Neuron (in vitro differentiated cells): ENCODE measurements around the gene GLCCI1.

Experiments used
- H2AFZ ChIP-seq: one replicate; pipeline ENCODE4 v1.6.1; 2013; ENCODE audit warnings: low read depth, mild to moderate bottlenecking, inconsistent platforms, low read length, moderate library complexity
- H3K27me3 ChIP-seq: one replicate; pipeline ENCODE4 v1.6.1; 2013; ENCODE audit warnings: low read length; ENCODE audit not compliant: insufficient read depth
- H3K36me3 ChIP-seq: one replicate; pipeline ENCODE4 v1.6.1; 2013; ENCODE audit warnings: low read length; ENCODE audit not compliant: insufficient read depth
- H3K4me1 ChIP-seq: one replicate; pipeline ENCODE4 v1.6.1; 2013; ENCODE audit warnings: low read length; ENCODE audit not compliant: insufficient read depth
- H3K4me3 ChIP-seq: 2 replicates; pipeline ENCODE4 v1.5.1; 2013; ENCODE audit warnings: mild to moderate bottlenecking, low read length, moderate library complexity
- H3K9me3 ChIP-seq: one replicate; pipeline ENCODE4 v1.6.1; 2013; ENCODE audit warnings: low read length

Gene GLCCI1

DNA sequence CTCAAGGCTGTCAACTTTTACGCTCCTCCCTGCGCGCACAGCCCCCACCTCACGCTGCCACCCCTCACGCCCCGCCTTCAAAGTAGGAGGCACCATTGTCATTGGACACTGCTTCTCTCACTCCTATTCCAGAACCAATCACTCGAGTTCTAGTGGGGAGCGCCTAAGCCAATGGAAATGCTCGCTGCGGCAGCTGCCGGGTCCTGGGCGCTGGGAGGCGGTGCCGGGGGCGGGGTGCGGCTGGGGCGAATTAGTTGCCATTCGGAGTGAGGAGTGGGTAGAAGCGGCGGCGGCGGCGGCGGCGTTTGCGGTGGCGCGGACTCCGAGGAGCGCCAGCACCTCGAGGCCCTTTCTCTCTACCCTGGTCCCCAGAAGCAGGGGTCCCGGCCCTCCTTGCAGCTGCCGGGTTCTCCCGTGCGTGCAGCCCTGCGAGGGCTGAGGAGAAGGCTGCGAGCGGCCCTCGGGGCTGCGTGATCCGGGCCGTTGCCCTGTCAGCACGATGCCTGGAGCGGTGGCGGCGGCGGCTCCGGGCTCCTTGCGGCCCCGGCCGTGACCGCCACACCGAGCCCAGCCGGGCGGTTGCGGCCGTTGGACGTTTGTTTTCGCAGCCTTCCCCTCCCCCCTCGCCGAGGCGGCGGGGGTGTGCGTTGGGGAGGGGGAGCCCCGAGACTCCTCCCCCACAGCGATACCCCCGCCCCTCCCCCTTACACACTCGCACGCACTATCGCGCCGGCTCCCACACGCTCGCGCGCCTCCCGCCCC lies at the start of gene GLCCI1:
TSS of gene GLCCI1 (plus strand) at position 253 of the 762 bp plus-strand sequence. CDS start 555 bp downstream, outside the sequence.
- Histone ChIP-seq H3K27me3 (no peaks in the 10 kb centered on the region), H3K4me3 (peak within 1 kb of the TSS; percentile 75), H3K4me1 (peaks cover 37% of the 10 kb centered on the region)

DNA sequence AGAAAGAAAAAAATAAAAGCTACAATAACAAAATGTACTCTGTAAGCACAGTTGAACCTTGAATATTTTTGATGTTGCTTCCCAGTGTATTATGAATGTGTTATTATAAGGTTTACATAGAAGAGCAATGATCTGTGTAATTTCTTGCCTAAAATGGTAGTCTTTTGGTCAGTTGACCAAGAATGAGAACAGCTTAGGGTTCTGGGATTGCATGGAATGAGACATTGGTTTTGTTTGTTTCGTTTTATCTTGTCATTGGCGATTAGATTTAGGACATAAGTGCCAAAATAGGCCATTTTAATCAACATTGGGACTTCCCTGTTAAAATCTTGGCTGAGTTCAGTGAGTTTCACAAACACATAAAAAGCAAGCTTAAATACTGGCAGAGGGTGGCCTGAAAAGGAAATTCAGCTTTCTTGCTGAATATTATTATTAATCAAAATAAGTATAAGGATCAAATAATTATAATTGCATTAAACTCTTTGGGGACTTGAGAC lies 49.1 kb upstream of the GLCCI1 start:
- peaks cover 19% of the 10 kb centered on the region for H3K4me1 ChIP-seq
- no peaks in the 10 kb centered on the region for H3K27me3 ChIP-seq
- H3K9me3 ChIP-seq: no peaks in the 10 kb centered on the region
- no peak overlapping the region for H2AFZ ChIP-seq
- no peak overlapping the region for H3K4me3 ChIP-seq
- H3K36me3 ChIP-seq: no peaks in the 10 kb centered on the region

More for the DNA sequence above, at the start of gene GLCCI1:
- peak within 1 kb of the TSS; percentile 36 for H2AFZ ChIP-seq
- no peaks in the 10 kb centered on the region for H3K36me3 ChIP-seq
- H3K9me3 ChIP-seq: no peaks in the 10 kb centered on the region

DNA sequence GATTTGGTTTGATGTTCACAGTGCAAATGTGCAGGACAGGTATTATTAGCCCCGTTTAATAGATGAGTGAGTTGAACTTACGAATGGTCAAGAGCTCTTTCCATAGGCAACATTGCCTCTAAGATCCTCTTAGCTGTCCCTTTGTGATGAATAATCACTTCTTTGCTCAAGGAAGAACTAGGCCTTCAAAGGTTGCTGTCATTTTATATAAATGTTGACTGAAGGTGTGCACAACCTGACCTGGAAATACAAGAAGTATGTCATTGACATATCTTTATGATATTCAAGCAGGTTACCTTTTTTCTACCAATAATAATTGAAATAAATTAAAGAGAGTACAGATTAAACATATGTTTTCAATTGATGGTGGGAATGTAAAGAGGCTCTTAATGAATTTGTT lies 48.5 kb upstream of the GLCCI1 start:
- Histone ChIP-seq H3K27me3 (no peaks in the 10 kb centered on the region), H3K4me3 (no peak overlapping the region), H3K9me3 (no peaks in the 10 kb centered on the region), H3K36me3 (no peaks in the 10 kb centered on the region), H3K4me1 (peaks cover 19% of the 10 kb centered on the region), H2AFZ (no peak overlapping the region)

DNA sequence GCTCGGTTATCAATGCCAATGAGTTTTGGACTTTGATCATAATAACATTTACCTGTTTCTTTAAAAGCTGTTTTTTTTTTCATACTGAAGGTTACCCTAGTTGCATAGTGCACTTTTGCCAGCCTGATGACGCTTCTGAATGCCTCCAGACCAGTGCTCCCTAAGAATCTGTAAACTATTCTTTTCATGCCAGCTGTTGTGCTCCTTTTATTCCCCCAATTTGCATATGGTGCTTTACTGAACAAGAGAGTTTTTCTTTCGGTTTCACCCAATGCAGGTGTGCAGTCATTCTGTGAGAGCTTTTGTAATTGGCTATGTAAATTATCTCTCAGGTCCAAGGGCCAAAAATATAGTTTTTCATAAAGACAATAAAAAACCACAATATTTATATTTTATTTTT lies 48.1 kb upstream of the GLCCI1 start:
- H3K36me3 ChIP-seq: no peaks in the 10 kb centered on the region
- H3K9me3 ChIP-seq: no peaks in the 10 kb centered on the region
- no peaks in the 10 kb centered on the region for H3K27me3 ChIP-seq
- no peak overlapping the region for H2AFZ ChIP-seq
- H3K4me1 ChIP-seq: peaks cover 19% of the 10 kb centered on the region
- no peak overlapping the region for H3K4me3 ChIP-seq

DNA sequence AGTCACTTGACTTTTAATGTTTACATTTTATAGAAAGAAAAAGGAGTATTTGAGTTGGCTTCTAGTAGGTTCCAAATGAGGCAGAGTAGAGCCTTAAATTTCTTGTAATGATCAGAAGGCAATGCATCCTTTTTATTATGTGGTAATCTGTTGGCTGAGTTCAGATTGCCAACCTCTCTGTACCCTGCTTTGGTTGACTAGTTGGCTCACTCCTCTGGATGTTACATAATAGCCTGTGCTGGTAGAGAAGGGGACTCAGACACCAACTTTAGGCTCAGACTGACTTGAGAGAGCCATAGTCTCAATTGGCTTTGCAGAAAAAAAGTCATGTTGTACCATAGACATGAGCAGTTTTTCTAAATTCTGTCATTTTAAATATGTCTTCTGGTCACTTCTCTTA lies 46.8 kb upstream of the GLCCI1 start:
- H2AFZ ChIP-seq: no peak overlapping the region
- no peaks in the 10 kb centered on the region for H3K27me3 ChIP-seq
- peaks cover 19% of the 10 kb centered on the region for H3K4me1 ChIP-seq
- no peak overlapping the region for H3K4me3 ChIP-seq
- no peaks in the 10 kb centered on the region for H3K36me3 ChIP-seq
- H3K9me3 ChIP-seq: no peaks in the 10 kb centered on the region

DNA sequence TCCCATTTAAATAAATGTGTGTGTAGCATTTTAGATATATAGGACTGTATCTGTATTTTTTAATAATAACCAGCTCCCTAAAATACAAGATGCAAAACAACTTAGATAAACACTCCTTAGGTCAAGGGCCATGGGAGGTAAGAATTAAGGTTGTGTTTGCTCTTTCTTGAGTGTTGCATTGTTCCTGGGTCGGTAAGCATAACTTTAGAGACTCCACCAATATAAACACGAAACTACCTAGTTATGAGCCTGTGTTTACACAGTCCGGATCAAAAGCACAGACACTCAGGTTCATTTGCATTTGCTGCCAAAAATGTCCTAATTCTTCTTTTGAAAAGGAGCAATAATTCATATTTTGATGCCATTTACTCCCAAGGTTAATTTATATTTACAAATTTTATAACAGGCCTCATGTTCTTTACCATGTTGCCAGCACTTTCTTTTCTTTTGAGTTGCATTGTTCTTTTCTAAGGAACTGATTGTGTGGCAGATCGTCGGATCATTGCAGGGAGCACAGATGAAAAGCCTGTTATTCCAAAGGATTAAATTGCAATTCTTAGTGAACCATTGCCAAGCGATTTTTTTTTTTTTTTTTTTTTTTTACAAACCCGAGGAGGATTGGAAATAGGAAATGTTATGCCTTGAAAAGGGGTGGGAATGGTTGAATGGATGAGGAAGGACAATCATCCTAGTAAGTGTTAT lies 45.8 kb upstream of the GLCCI1 start:
- H2AFZ ChIP-seq: no peak overlapping the region
- no peaks in the 10 kb centered on the region for H3K36me3 ChIP-seq
- no peaks in the 10 kb centered on the region for H3K9me3 ChIP-seq
- H3K4me1 ChIP-seq: peaks cover 19% of the 10 kb centered on the region
- H3K4me3 ChIP-seq: no peak overlapping the region
- H3K27me3 ChIP-seq: no peaks in the 10 kb centered on the region

DNA sequence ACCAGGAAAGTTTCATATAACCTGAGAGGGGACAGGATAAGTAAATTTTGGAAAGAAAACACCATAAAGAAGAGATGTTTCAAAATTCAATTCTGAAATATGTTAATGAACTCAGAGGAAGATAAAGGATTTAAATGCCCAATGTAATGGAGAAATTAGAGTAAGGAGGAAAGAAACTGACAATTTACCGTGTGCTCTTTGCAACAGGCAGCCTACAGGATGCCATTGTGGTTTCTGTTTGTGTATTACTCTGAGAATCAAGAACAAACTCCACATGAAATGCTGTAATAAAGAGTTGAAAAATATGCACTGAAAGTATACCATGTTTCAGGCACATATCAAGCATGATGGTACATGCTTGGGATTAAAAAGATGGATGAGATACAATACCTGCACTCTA lies 44.8 kb upstream of the GLCCI1 start:
- Histone ChIP-seq H3K4me3 (no peak overlapping the region), H3K27me3 (no peaks in the 10 kb centered on the region), H3K9me3 (no peaks in the 10 kb centered on the region), H2AFZ (no peak overlapping the region), H3K4me1 (peaks cover 19% of the 10 kb centered on the region), H3K36me3 (no peaks in the 10 kb centered on the region)

DNA sequence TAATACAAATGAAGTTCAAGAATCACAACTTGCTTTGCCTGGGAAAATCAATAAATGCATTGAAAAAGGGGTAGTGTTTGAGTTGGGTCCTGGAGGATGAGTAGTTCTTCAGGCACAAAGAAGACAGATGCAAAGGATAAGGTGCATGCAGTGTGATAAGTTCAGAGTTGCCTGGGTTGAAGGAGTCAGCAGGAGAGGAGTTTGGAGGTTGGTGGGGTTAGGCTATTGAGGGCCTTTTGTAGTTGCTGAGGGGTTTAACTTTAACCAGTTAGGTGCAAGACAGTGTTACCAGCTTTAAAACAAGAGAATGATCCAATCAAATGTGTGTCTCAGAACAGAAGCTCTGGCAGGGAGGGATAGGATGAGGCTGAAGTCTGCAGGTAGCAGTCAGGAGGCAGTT lies 44.3 kb upstream of the GLCCI1 start:
- H3K4me1 ChIP-seq: peaks cover 19% of the 10 kb centered on the region
- no peaks in the 10 kb centered on the region for H3K27me3 ChIP-seq
- no peak overlapping the region for H2AFZ ChIP-seq
- no peaks in the 10 kb centered on the region for H3K9me3 ChIP-seq
- H3K36me3 ChIP-seq: no peaks in the 10 kb centered on the region
- H3K4me3 ChIP-seq: no peak overlapping the region

DNA sequence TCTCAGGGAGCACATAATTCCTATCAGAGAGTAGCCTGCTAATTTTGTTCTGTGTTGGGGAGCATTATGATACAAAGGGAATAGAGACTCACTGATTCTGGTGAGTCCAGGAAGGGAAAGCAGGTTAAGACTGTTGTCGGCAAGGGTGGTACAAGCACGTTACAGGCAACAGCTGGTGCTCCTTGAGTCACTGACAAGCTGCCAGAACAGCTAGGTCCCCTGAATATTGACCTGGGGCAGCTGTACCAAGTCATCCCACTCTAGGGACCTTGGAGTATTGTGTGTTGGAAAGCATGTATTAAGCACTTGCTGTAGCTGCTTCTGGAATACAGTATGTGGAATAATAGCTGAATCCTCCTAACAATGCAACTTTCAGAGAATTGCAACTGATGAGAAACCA lies 37.0 kb upstream of the GLCCI1 start:
- no peaks in the 10 kb centered on the region for H3K36me3 ChIP-seq
- H3K4me1 ChIP-seq: no peaks in the 10 kb centered on the region
- no peak overlapping the region for H3K4me3 ChIP-seq
- H2AFZ ChIP-seq: no peak overlapping the region
- H3K9me3 ChIP-seq: no peaks in the 10 kb centered on the region
- H3K27me3 ChIP-seq: no peaks in the 10 kb centered on the region

DNA sequence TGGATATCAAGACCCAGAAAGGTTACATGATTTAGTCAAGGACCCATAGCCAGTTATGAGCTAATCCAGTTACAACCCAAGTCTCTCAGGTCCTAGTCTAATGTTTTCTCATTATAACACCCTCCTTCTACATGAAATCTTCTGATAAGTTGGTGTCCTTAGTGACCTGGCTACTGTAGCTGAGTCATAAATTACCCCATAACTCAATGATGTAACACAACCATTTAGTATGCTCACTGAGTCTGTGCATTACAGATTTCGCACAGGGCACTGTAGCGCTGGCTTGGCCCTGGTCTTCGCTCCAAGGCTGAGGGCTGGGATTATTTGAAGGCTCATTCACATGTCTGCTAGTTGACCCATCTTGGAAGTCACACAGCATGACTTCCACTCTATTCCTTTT lies 36.0 kb upstream of the GLCCI1 start:
- H3K27me3 ChIP-seq: no peaks in the 10 kb centered on the region
- no peaks in the 10 kb centered on the region for H3K9me3 ChIP-seq
- H3K4me1 ChIP-seq: no peaks in the 10 kb centered on the region
- H2AFZ ChIP-seq: no peak overlapping the region
- H3K36me3 ChIP-seq: no peaks in the 10 kb centered on the region
- H3K4me3 ChIP-seq: no peak overlapping the region

DNA sequence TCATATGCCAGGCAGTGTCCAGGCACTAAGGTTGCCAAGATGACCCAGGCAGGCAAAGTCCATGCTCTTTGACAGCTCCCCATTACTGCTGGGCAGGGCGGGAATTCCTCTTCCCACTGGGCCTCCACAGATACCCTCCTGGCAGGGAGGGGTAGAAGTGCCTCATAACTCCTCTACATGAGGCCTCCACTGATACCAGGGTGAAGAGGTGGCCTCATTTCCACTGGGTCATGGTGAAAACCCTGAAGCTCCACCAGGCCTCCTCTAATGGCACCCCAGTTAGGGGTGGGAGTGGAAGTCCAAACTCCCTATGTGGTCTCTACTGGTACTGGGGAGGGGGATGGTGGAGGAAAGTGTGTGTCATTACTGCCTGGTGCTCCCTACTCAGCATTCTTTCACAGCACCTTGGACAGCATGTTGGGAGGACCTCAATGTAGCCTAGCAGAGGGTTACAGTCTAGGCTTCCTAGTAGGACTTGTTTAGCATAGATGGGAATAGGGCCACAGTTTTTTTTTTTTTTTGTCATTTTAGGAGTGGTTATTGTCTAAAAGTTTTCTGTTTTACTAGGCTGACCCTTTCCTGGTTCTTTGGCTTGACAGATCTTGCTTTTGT lies 34.6 kb upstream of the GLCCI1 start:
- H3K9me3 ChIP-seq: no peaks in the 10 kb centered on the region
- no peak overlapping the region for H3K4me3 ChIP-seq
- no peaks in the 10 kb centered on the region for H3K4me1 ChIP-seq
- no peaks in the 10 kb centered on the region for H3K36me3 ChIP-seq
- no peak overlapping the region for H2AFZ ChIP-seq
- no peaks in the 10 kb centered on the region for H3K27me3 ChIP-seq

DNA sequence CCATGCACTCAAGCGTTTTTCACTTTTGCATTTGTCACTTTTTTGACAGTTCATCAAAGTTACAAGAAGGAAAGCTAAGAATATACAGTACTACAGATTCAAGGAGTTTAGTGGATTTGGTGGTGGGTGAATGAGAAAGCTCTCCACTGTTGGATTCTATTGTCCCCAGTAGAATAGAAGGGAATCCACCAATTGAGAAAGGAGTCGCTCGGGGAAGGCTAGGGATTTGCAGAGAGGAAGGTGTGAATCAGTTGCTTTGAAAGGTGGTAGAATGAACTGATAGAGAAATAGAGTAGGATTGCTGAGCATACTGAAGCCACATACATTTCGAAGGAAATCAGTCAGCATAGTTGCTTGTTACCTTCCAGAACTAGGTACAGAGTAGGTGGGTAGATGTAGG lies 33.7 kb upstream of the GLCCI1 start:
- Histone ChIP-seq H3K9me3 (no peaks in the 10 kb centered on the region), H3K4me1 (no peaks in the 10 kb centered on the region), H3K27me3 (no peaks in the 10 kb centered on the region), H3K4me3 (no peak overlapping the region), H3K36me3 (no peaks in the 10 kb centered on the region), H2AFZ (no peak overlapping the region)

DNA sequence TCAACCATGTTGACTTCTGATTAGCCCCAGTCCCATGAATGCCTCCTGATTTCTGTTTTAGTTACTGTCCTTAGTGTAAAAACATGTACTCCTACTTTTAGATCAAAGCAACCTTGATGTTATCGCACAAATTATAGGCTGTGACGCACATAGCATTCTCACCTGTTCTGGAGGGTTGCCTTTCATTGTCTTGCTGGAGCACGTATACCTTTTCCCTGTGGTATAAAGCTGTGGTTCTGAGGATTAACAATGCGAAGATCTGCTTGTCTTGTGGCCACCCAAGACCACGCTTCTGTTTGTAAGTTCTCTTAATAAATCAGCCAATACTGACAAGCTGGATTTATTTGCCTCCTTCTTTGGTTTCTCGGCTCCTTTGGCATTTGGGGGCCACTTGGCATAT lies 30.1 kb upstream of the GLCCI1 start:
- no peaks in the 10 kb centered on the region for H3K4me1 ChIP-seq
- no peak overlapping the region for H3K4me3 ChIP-seq

More for the DNA sequence above, 30.1 kb upstream of the GLCCI1 start:
- Histone ChIP-seq H3K36me3 (no peaks in the 10 kb centered on the region), H2AFZ (no peak overlapping the region), H3K9me3 (no peaks in the 10 kb centered on the region), H3K27me3 (no peaks in the 10 kb centered on the region)
